ENCODE data around the gene CDCA4. TPM values are rescaled to one million over a fixed set of nuclear protein-coding genes. Genes with fewer than 3 reads are reported as not detected.

The CDCA4 gene
- total and polyA plus RNA-seq, 12 donors: 1.5 to 6.4 (median 2.2) TPM

DNA sequence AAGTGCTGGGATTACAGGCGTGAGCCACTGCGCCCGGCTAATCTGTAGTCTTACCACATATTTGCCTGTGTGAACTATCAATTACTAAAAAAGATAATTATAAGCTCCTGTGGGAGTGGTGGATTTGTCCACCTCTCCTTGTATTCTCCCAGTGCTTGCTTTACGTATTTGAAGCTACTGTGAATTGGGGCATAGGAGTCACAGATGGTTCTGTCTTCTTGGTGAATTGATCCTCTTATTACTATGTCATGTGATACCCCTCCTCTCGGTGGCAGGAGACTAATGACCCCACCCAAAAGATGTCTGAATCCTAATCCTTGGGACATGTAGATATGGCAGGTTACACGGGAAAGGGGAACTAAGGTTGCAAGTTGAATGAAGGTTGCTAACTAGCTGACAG, 32.5 kb upstream of the CDCA4 start:
- peaks cover 0 to 12% (median 0%) of the 10 kb centered on the region in 7 donors for H3K27me3 ChIP-seq
- no peak for DNase-seq
- intact Hi-C loops (cut with DNase I): no loop called here
- no peak overlapping the region for H3K4me3 ChIP-seq
- TF ChIP-seq, protein P1, sequence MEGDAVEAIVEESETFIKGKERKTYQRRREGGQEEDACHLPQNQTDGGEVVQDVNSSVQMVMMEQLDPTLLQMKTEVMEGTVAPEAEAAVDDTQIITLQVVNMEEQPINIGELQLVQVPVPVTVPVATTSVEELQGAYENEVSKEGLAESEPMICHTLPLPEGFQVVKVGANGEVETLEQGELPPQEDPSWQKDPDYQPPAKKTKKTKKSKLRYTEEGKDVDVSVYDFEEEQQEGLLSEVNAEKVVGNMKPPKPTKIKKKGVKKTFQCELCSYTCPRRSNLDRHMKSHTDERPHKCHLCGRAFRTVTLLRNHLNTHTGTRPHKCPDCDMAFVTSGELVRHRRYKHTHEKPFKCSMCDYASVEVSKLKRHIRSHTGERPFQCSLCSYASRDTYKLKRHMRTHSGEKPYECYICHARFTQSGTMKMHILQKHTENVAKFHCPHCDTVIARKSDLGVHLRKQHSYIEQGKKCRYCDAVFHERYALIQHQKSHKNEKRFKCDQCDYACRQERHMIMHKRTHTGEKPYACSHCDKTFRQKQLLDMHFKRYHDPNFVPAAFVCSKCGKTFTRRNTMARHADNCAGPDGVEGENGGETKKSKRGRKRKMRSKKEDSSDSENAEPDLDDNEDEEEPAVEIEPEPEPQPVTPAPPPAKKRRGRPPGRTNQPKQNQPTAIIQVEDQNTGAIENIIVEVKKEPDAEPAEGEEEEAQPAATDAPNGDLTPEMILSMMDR (IDR thresholded peaks at IDR 0.05): no peak
- H3K4me1 ChIP-seq: peaks cover 0 to under 1% (median 0%) of the 10 kb centered on the region in 9 donors
- 81 to 82% methylated on average over 6 of the region's 6 CpGs for WGBS, 2 donors
- no peaks in the 10 kb centered on the region for H3K9me3 ChIP-seq
- ATAC-seq: no peak
- H3K36me3 ChIP-seq: peaks cover 0 to 78% (median 0%) of the 10 kb centered on the region in 9 donors
- H3K27ac ChIP-seq: no peak overlapping the region

DNA sequence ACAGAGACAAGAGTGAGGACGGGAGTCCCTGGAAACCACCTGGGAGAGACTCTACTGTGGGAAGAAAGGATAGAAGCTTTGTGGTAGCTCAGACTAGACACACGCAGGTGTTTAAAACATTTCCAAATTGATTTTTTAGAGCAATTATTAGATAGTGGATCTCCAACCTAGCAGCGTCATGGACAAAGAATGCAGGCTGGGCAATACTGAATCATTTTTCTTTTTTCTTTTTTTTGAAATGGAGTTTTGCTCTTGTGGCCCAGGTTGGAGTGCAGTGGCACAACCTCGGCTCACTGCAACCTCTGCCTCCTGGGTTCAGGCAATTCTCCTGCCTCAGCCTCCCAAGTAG, 31.2 kb upstream of the CDCA4 start:
- intact Hi-C loops (cut with DNase I): no loop called here
- H3K9me3 ChIP-seq: no peaks in the 10 kb centered on the region
- DNase-seq: no peak
- peaks cover 0 to 19% (median 0%) of the 10 kb centered on the region in 7 donors for H3K27me3 ChIP-seq
- no peaks in the 10 kb centered on the region for H3K4me1 ChIP-seq
- peaks cover 0 to 75% (median 0%) of the 10 kb centered on the region in 9 donors for H3K36me3 ChIP-seq
- TF ChIP-seq, protein P1 (IDR thresholded peaks at IDR 0.05): no peak
- WGBS, 2 donors: 76 to 84% methylated on average over 4 of the region's 4 CpGs
- ATAC-seq: no peak
- H3K27ac ChIP-seq: no peak overlapping the region
- no peak overlapping the region for H3K4me3 ChIP-seq

DNA sequence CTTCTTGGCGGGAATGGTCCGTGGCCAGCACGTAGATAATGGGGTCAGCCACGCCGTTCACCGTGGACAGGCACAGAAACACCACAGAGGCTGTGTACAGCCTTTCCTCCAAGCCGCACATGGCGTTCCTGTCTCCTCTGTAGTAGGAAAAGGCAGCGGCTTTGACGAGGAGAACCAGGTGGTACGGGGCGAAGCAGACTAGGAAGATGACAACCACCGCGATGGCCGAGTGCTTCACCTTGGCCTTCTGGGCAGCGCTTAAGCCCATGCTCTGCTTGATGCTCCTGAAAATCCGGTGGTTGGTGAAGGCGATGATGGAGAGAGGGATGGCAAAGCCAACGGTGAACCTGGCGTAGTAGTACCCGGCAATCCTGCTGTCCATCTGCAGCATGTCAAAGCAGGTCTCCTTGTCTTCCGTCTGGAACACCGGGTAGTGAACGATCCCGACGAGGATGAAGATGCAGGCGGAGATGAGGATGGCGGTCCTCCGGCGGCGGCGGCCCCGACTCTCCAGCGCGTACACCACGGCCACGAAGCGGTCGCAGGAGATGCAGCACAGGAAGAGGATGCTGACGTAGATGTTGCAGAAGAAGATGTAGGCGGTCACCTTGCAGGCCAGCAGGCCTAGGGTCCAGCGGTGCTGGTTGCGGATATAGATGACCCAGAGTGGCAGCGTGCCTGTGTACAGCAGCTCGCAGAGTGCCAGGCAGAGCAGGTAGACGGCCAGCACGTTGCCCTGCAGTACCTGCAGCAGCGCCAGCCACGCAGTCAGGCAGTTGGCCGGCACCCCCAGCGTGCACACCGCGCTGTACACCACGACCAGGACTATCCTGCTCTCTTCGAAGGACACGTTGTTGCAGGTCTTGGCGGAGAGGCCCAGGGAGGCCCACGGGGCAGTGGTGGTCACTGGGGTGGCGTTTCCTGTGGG, 30.6 kb upstream of the CDCA4 start:
- no peak for ATAC-seq
- Histone ChIP-seq H3K9me3 (no peaks in the 10 kb centered on the region), H3K27ac (no peak overlapping the region), H3K27me3 (peaks cover 0 to 26% (median 0%) of the 10 kb centered on the region in 7 donors), H3K4me3 (no peak overlapping the region), H3K36me3 (peaks cover 0 to 68% (median 0%) of the 10 kb centered on the region in 9 donors), H3K4me1 (no peaks in the 10 kb centered on the region)
- 94% methylated on average over 59 of the region's 59 CpGs for WGBS, 2 donors
- intact Hi-C loops (cut with DNase I): no loop called here
- DNase-seq: no peak
- TF ChIP-seq, protein P1 (IDR thresholded peaks at IDR 0.05): no peak

GRCh38 chr14:105050551-105050897, 29.6 kb upstream of the CDCA4 start:
- 64 to 71% methylated on average over 10 of the region's 10 CpGs for WGBS, 2 donors
- Histone ChIP-seq H3K27me3 (peaks cover 0 to 26% (median 0%) of the 10 kb centered on the region in 7 donors), H3K9me3 (no peaks in the 10 kb centered on the region), H3K4me3 (no peak overlapping the region), H3K27ac (no peak overlapping the region), H3K4me1 (peaks cover 0 to 8% (median 0%) of the 10 kb centered on the region in 9 donors), H3K36me3 (peaks cover 0 to 59% (median 0%) of the 10 kb centered on the region in 9 donors)
- TF ChIP-seq, protein P1 (IDR thresholded peaks at IDR 0.05): no peak
- intact Hi-C loops (cut with DNase I): no loop called here
- no peak for DNase-seq
- no peak for ATAC-seq

All from heart right ventricle (tissue), 16 donors.